Hypothalamus (tissue), 51 donors: ENCODE results near the gene ACTN2.

Experiments used
- DNase-seq, 51 donors: peaks; one replicate each; lab custom pipeline; 2025; lab: John Stamatoyannopoulos, UW

The ACTN2 gene

GRCh38 chr1:236734141-236734765 lies 48.0 kb downstream of the ACTN2 start:
- DNase-seq, result no peak

- no peak for DNase-seq
Measured at GRCh38 chr1:236736761-236737160, 50.5 kb downstream of the ACTN2 start.

- DNase-seq, result no peak
Measured at GRCh38 chr1:236741753-236742152, 55.5 kb downstream of the ACTN2 start.

- no peak for DNase-seq
Measured at GRCh38 chr1:236742421-236743160, 56.3 kb downstream of the ACTN2 start.

GRCh38 chr1:236744533-236744932 lies 58.2 kb downstream of the ACTN2 start:
- DNase-seq, result no peak

- no peak for DNase-seq
Measured at GRCh38 chr1:236746785-236747184, 60.5 kb downstream of the ACTN2 start.

GRCh38 chr1:236747311-236747985 lies 61.1 kb downstream of the ACTN2 start:
- no peak for DNase-seq

GRCh38 chr1:236748268-236748870 lies 62.1 kb downstream of the ACTN2 start:
- no peak for DNase-seq

GRCh38 chr1:236750928-236751327 lies 64.6 kb downstream of the ACTN2 start:
- DNase-seq, result no peak

GRCh38 chr1:236751385-236751784 lies 65.1 kb downstream of the ACTN2 start:
- no peak for DNase-seq

- DNase-seq, result no peak
Measured at GRCh38 chr1:236751935-236752334, 65.6 kb downstream of the ACTN2 start.

GRCh38 chr1:236753516-236753915 lies 67.2 kb downstream of the ACTN2 start:
- peak in 1 of 51 donors; percentile 12 for DNase-seq

- no peak for DNase-seq
Measured at GRCh38 chr1:236753964-236754363, 67.7 kb downstream of the ACTN2 start.

- no peak for DNase-seq
Measured at GRCh38 chr1:236754525-236755210, 68.4 kb downstream of the ACTN2 start.

GRCh38 chr1:236757640-236758039 lies 71.3 kb downstream of the ACTN2 start:
- DNase-seq, result no peak

- DNase-seq, result peak in 1 of 51 donors; percentile 33
Measured at GRCh38 chr1:236759252-236759859, 73.1 kb downstream of the ACTN2 start.

- no peak for DNase-seq
Measured at GRCh38 chr1:236760480-236760879, 74.2 kb downstream of the ACTN2 start.

GRCh38 chr1:236760986-236761385 lies 74.7 kb downstream of the ACTN2 start:
- DNase-seq, result no peak

GRCh38 chr1:236761397-236762132 lies 75.3 kb downstream of the ACTN2 start:
- no peak for DNase-seq

GRCh38 chr1:236762410-236762809 lies 76.1 kb downstream of the ACTN2 start:
- DNase-seq, result no peak
